ENCODE data around the gene RPP30.
"Not testable (repeated sequence)": the region's sequence is repeated elsewhere in the genome, so short reads cannot be mapped to it uniquely, and the experiment has no call there.

RPP30 gene

DNA sequence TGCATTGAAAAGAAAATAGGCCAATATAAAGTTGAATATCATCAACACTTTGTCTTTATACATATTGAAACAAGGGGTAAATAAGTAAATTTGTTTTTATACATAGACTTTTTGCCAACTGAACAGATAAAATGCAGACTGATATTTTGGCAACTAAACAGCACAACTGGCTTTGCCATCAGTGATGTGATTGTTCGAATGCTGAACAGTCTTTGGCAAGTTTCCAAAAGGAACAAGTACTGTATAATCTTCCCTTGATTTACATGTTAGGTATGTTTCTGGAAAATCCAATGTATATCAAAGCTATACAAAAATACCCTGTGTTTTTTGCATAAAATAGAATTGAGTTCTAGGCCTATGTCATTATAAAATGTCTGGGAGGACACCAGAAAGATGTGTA is 67.3 kb downstream of the RPP30 start:
- in situ Hi-C loops (cut with MboI; ENCODE audit: low sequenced_read_pairs), result no loop called here

DNA sequence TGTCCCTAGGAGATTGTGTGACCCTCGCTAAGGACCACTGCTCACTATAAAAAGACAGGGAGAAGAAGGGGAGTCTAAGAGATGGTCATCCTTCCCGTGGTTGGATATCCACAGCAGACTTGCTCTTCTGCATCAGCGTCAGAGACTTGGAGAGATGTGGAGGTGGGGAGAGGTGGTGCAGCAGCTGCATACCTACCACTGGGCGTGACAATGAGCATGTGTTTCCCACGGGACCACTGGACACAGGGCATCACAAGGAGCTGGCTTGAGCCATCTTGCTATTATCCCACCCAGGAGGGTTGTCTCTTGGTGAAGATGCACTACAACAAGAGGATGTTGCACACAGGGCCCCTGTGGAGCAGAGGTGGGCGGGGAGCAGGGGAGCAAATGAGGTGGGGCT is 67.9 kb downstream of the RPP30 start:
- in situ Hi-C loops (cut with MboI; ENCODE audit: low sequenced_read_pairs), result no loop called here

DNA sequence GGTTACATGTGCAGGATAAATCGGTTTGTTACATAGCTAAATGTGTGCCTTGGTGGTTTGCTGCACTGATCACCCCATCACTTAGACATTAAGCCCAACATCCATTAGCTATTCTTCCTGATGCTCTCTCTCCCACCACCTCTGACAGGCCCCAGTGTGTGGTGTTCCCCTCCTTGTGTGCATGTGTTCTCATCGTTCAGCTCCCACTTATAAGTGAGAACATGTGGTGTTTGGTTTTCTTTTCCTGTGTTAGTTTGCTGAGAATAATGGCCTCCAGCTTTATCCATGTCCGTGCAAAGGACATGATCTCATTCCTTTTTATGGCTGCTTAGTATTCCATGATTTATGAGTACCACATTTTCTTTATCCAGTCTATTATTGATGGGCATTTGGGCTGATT is 71.2 kb downstream of the RPP30 start:
- in situ Hi-C loops (cut with MboI; ENCODE audit: low sequenced_read_pairs), result not testable (repeated sequence)

DNA sequence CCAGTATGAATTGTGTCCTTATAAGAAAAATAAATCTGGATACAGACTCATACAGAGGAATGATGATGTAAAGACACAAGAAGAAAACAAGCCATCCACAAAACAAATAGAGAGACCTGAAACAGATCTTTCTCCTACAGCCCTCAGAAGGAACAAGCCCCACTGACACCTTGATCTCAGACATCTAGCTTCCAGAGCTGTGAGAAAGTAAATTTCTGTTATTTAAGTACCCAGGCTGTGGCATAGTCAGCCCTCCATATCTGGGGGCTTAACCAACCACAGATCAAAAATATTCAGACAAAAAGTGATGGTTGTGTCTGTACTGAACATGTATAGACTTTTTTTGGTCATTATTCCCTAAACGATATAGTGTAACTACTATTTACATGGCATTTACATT is 73.0 kb downstream of the RPP30 start:
- in situ Hi-C loops (cut with MboI; ENCODE audit: low sequenced_read_pairs), result no loop called here

DNA sequence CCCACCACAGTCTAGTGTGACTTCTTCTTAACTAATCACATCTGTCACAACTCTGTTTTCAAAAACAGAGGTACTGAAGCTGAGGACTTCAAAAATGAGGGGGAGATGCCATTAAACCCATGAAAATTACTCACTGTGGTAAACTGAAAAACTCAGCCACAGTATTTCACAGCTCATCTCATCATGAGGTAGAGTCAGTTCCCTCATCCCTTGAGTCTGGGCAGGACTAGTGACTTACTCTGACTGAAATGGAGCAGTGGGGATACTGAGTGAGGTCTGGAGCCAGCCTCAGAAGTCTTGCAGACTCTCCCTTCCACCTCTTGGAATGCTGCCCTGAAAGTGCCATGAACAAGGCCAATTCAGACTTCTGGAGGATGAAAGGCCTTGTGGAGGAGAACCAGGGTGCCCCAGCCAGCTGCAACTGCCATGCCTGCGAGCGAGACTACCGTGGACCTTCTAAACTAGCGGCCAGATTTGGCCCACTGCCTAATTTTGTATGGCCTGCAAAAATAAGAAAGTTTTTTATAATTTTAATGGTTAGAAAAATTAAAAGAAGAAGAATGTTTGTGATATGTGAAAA is 73.8 kb downstream of the RPP30 start:
- in situ Hi-C loops (cut with MboI; ENCODE audit: low sequenced_read_pairs), result no loop called here

DNA sequence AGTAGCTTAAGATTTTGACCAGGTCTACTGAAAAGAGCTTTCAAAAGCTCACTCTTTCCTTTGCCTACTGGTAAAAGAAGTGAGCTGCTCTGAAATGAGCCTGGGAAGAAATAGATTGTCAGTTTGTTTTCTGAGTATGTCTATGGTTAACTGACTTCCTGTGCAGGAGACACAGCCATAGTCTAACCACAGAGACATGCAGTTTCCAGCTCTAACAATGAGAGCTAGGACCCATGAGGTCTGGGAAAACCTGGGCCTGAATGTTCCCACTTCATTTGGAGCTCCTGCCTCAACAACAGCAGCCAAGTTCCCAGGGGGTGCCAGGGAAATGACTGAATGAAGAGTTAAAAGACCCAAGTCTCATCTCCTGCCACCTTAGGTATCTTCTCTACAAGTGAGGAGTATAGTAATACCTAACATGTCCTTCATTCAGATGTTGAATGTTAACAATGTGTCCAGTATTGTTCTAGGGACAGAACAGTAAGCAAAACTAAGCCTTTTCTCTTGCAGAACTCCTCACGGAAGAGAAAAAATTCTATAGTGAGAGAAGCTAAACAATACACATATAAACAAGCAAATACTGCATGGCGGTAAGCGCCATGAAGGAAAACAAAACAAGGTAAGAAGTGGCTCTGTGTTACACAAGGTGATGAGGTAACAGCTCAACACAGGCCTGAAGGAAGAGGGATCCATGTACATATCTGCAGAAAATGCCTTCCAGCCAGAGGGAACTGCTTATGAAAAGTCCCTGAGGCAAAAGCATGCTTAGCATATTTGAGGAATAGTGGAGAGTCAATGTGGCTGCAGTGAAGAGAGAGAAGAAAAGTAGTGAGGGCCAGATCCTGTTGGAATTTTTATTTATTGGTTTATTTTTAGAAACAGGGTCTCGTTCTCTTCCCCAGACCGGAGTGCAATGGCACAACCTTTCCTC is 75.5 kb downstream of the RPP30 start:
- in situ Hi-C loops (cut with MboI; ENCODE audit: low sequenced_read_pairs), result no loop called here
